Breast epithelium (tissue), 4 donors: Measurements from ENCODE around the gene ZNF341. TPM values are rescaled to one million over a fixed set of nuclear protein-coding genes. Genes with fewer than 3 reads are reported as not detected.

Experiments
- DNase-seq, 2 donors: peaks; one replicate each; pipeline ENCODE4 v3.0.0-alpha.2; 2019; ENCODE audit warnings: low spot score in 2 of 2
- H3K27ac ChIP-seq, 2 donors: fragments of 200-600 bp; sonication (generic) in 1 of 2; one replicate each; pipeline ENCODE4 v1.5.1; 2016 to 2019; ENCODE audit warnings: mild to moderate bottlenecking in 1 of 2
- H3K27me3 ChIP-seq, 2 donors: fragments of 200-600 bp; sonication (generic) in 1 of 2; one replicate each; pipeline versions ENCODE4 v1.5.1 to v1.6.0; 2017 to 2019; ENCODE audit warnings: control low read depth in 1 of 2, mild to moderate bottlenecking in 1 of 2
- H3K36me3 ChIP-seq: fragments of 200-600 bp; one replicate; pipeline ENCODE4 v1.5.1; 2019
- H3K4me1 ChIP-seq, 2 donors: fragments of 200-600 bp; sonication (generic); one replicate each; pipeline ENCODE4 v1.5.1; 2016 to 2019; ENCODE audit warnings: control low read depth in 1 of 2
- H3K4me3 ChIP-seq, 3 donors: fragments of 200-600 bp; sonication (generic); 1 replicate in 2 of 3; 2 replicates in 1 of 3; pipeline ENCODE4 v1.5.1; 2016 to 2019; ENCODE audit warnings: mild to moderate bottlenecking in 3 of 3, moderate library complexity in 2 of 3
- H3K9me3 ChIP-seq, 2 donors: fragments of 200-600 bp; sonication (generic) in 1 of 2; one replicate each; pipeline ENCODE4 v1.5.1; 2016 to 2019; ENCODE audit warnings: control low read depth in 1 of 2
- CTCF ChIP-seq, 3 donors: fragments of 450-650 bp; IDR thresholded peaks; one replicate each; pipeline ENCODE4 v1.5.1; 2016 to 2017; ENCODE audit warnings: antibody characterized with exemption in 3 of 3, mild to moderate bottlenecking in 3 of 3, moderate library complexity in 3 of 3
- POLR2A ChIP-seq: fragments of 450-650 bp; IDR thresholded peaks from one replicate; pipeline ENCODE4 v1.6.1; 2016; ENCODE audit warnings: antibody characterized with exemption, mild to moderate bottlenecking, moderate library complexity
- POLR2AphosphoS5 ChIP-seq, 3 donors: sonication (generic); formaldehyde crosslinking; IDR thresholded peaks; one replicate each; pipeline ENCODE4 v1.6.1; 2017; ENCODE audit warnings: antibody characterized with exemption in 3 of 3
- intact Hi-C: fragments of 100-400 bp; cut with DNase I; formaldehyde crosslinking; loops from one replicate; pipeline ENCODE4 v1.15.1; 2023; ENCODE audit warnings: low total_unique reads
- total RNA-seq, 3 donors: library from RNA; depleted of rRNA; stranded (reverse); fragments of >200 nt; gene quantifications; one replicate each; pipeline ENCODE4 v1.1.0, GENCODE V29; 2016

Gene ZNF341
- total RNA-seq, 3 donors from 2014 or later = 1.8 to 3.3 (median 2.5) TPM

GRCh38 chr20:33739493-33739892, 7.7 kb downstream of the ZNF341 start:
- peaks cover 18 to 19% of the 10 kb centered on the region in 2 donors for H3K9me3 ChIP-seq
- H3K4me3 ChIP-seq = no peak overlapping the region
- H3K36me3 ChIP-seq = no peaks in the 10 kb centered on the region
- H3K27me3 ChIP-seq = no peaks in the 10 kb centered on the region
- no peak overlapping the region for H3K27ac ChIP-seq
- TF ChIP-seq CTCF (IDR thresholded peaks at IDR 0.05) = no peak
- no peak for TF ChIP-seq POLR2A
- intact Hi-C loops = no loop called here
- no peaks in the 10 kb centered on the region for H3K4me1 ChIP-seq
- no peak for DNase-seq

GRCh38 chr20:33740189-33740588, 8.4 kb downstream of the ZNF341 start:
- DNase-seq = no peak
- no peaks in the 10 kb centered on the region for H3K27me3 ChIP-seq
- intact Hi-C loops = no loop called here
- peaks cover 18 to 19% of the 10 kb centered on the region in 2 donors for H3K9me3 ChIP-seq
- H3K27ac ChIP-seq = no peak overlapping the region
- no peaks in the 10 kb centered on the region for H3K36me3 ChIP-seq
- TF ChIP-seq POLR2AphosphoS5 (IDR thresholded peaks at IDR 0.05) (no peak), POLR2A (no peak), CTCF (IDR thresholded peaks at IDR 0.05) (no peak)
- H3K4me3 ChIP-seq = no peak overlapping the region
- H3K4me1 ChIP-seq = no peaks in the 10 kb centered on the region

- Histone ChIP-seq H3K36me3 (no peaks in the 10 kb centered on the region), H3K4me3 (no peak overlapping the region)
- TF ChIP-seq POLR2A = no peak
- no peak for TF ChIP-seq POLR2AphosphoS5 (IDR thresholded peaks at IDR 0.05)
- TF ChIP-seq CTCF (IDR thresholded peaks at IDR 0.05) = no peak
Measured at GRCh38 chr20:33744181-33744580, 12.4 kb downstream of the ZNF341 start.

GRCh38 chr20:33744773-33745385, 13.1 kb downstream of the ZNF341 start:
- intact Hi-C loops = no loop called here
- DNase-seq = no peak
- no peak overlapping the region for H3K4me3 ChIP-seq
- no peak for TF ChIP-seq CTCF (IDR thresholded peaks at IDR 0.05)
- no peak for TF ChIP-seq POLR2A
- no peak for TF ChIP-seq POLR2AphosphoS5 (IDR thresholded peaks at IDR 0.05)
- no peaks in the 10 kb centered on the region for H3K4me1 ChIP-seq
- H3K36me3 ChIP-seq = no peaks in the 10 kb centered on the region
- H3K27ac ChIP-seq = no peak overlapping the region
- H3K27me3 ChIP-seq = no peaks in the 10 kb centered on the region
- no peaks in the 10 kb centered on the region for H3K9me3 ChIP-seq

More at GRCh38 chr20:33744181-33744580, 12.4 kb downstream of the ZNF341 start:
- no peak for DNase-seq
- Histone ChIP-seq H3K27ac (no peak overlapping the region), H3K4me1 (no peaks in the 10 kb centered on the region), H3K27me3 (no peaks in the 10 kb centered on the region), H3K9me3 (no peaks in the 10 kb centered on the region)
- intact Hi-C loops = no loop called here

GRCh38 chr20:33746325-33746998, 14.7 kb downstream of the ZNF341 start:
- H3K36me3 ChIP-seq = no peaks in the 10 kb centered on the region
- no peak overlapping the region for H3K27ac ChIP-seq
- intact Hi-C loops = no loop called here
- no peaks in the 10 kb centered on the region for H3K27me3 ChIP-seq
- H3K4me3 ChIP-seq = no peak overlapping the region
- no peak for DNase-seq
- no peaks in the 10 kb centered on the region for H3K4me1 ChIP-seq
- TF ChIP-seq POLR2AphosphoS5 (IDR thresholded peaks at IDR 0.05) (no peak), CTCF (IDR thresholded peaks at IDR 0.05) (no peak), POLR2A (no peak)
- no peaks in the 10 kb centered on the region for H3K9me3 ChIP-seq
